IPS-18c (cell line): ENCODE results near the gene UXS1.

Source experiments
- H3K4me3 ChIP-seq: 2 replicates; pipeline ENCODE4 v1.7.0; 2013; ENCODE audit warnings: low read depth, mild to moderate bottlenecking, low read length, moderate library complexity; ENCODE audit not compliant: insufficient read depth
- H3K9me3 ChIP-seq: one replicate; pipeline ENCODE4 v1.6.1; 2013; ENCODE audit warnings: mild to moderate bottlenecking, low read length, moderate library complexity; ENCODE audit not compliant: control insufficient read depth, insufficient read depth

Gene UXS1

GRCh38 chr2:106107509-106108131, 86.5 kb downstream of the UXS1 start:
- no peaks in the 10 kb centered on the region for H3K9me3 ChIP-seq
- no peak overlapping the region for H3K4me3 ChIP-seq

GRCh38 chr2:106106622-106107508, 87.2 kb downstream of the UXS1 start:
- H3K9me3 ChIP-seq: no peaks in the 10 kb centered on the region
- no peak overlapping the region for H3K4me3 ChIP-seq

GRCh38 chr2:106105151-106105922, 88.8 kb downstream of the UXS1 start:
- H3K9me3 ChIP-seq: no peaks in the 10 kb centered on the region
- no peak overlapping the region for H3K4me3 ChIP-seq

GRCh38 chr2:106104332-106105062, 89.6 kb downstream of the UXS1 start:
- Histone ChIP-seq H3K9me3 (no peaks in the 10 kb centered on the region), H3K4me3 (no peak overlapping the region)

- H3K9me3 ChIP-seq: no peaks in the 10 kb centered on the region
- no peak overlapping the region for H3K4me3 ChIP-seq
These were observed 94.4 kb downstream of the UXS1 start for GRCh38 chr2:106099691-106100090.

GRCh38 chr2:106098664-106099063, 95.4 kb downstream of the UXS1 start:
- H3K9me3 ChIP-seq: no peaks in the 10 kb centered on the region
- no peak overlapping the region for H3K4me3 ChIP-seq

GRCh38 chr2:106098081-106098480, 96.0 kb downstream of the UXS1 start:
- Histone ChIP-seq H3K4me3 (no peak overlapping the region), H3K9me3 (no peaks in the 10 kb centered on the region)

GRCh38 chr2:106097038-106098000, 96.8 kb downstream of the UXS1 start:
- no peak overlapping the region for H3K4me3 ChIP-seq
- H3K9me3 ChIP-seq: no peaks in the 10 kb centered on the region

- no peaks in the 10 kb centered on the region for H3K9me3 ChIP-seq
- H3K4me3 ChIP-seq: no peak overlapping the region
These were observed 97.6 kb downstream of the UXS1 start for GRCh38 chr2:106096299-106097037.

GRCh38 chr2:106095478-106096298, 98.4 kb downstream of the UXS1 start:
- no peaks in the 10 kb centered on the region for H3K9me3 ChIP-seq
- no peak overlapping the region for H3K4me3 ChIP-seq

GRCh38 chr2:106094131-106094841, 99.8 kb downstream of the UXS1 start:
- Histone ChIP-seq H3K9me3 (no peaks in the 10 kb centered on the region), H3K4me3 (no peak overlapping the region)

- no peak overlapping the region for H3K4me3 ChIP-seq
- no peaks in the 10 kb centered on the region for H3K9me3 ChIP-seq
These were observed 103.0 kb downstream of the UXS1 start for GRCh38 chr2:106090916-106091618.

- Histone ChIP-seq H3K4me3 (no peak overlapping the region), H3K9me3 (no peaks in the 10 kb centered on the region)
These were observed 104.5 kb downstream of the UXS1 start for GRCh38 chr2:106089611-106090010.
